Neuronal stem cell (in vitro differentiated cells): ENCODE measurements around the gene SLC6A19.
A peak's percentile ranks its signal among the peaks of the same experiment; 100 is the strongest.

Experiments
- DNase-seq: peaks from one replicate; pipeline ENCODE4 v3.0.0-alpha.2; 2013; ENCODE audit warnings: low spot score
- H2AFZ ChIP-seq: one replicate; pipeline ENCODE4 v1.6.1; 2013; ENCODE audit warnings: mild to moderate bottlenecking, low read length, inconsistent platforms
- H2AK5ac ChIP-seq: 2 replicates; pipeline ENCODE4 v1.6.1; 2013; ENCODE audit warnings: low read depth, mild to moderate bottlenecking, inconsistent platforms, low read length, moderate library complexity, mixed read lengths
- H2BK120ac ChIP-seq: 2 replicates; pipeline ENCODE4 v1.6.1; 2013; ENCODE audit warnings: low read depth, mild to moderate bottlenecking, inconsistent platforms, low read length, moderate library complexity, mixed read lengths
- H2BK12ac ChIP-seq: one replicate; pipeline ENCODE4 v1.6.1; 2013; ENCODE audit warnings: low read length, inconsistent platforms
- H2BK15ac ChIP-seq: 2 replicates; pipeline ENCODE4 v1.6.1; 2013; ENCODE audit warnings: mild to moderate bottlenecking, low read length, inconsistent platforms, mixed read lengths
- H2BK5ac ChIP-seq: one replicate; pipeline ENCODE4 v1.6.1; 2013; ENCODE audit warnings: inconsistent platforms, mild to moderate bottlenecking, low read length, moderate library complexity
- H3K14ac ChIP-seq: one replicate; pipeline ENCODE4 v1.6.1; 2013; ENCODE audit warnings: low read length, inconsistent platforms
- H3K18ac ChIP-seq: 2 replicates; pipeline ENCODE4 v1.6.1; 2013; ENCODE audit warnings: low read length, inconsistent platforms
- H3K23ac ChIP-seq: 2 replicates; pipeline ENCODE4 v1.6.1; 2013; ENCODE audit warnings: low read depth, mild to moderate bottlenecking, mixed read lengths, low read length, inconsistent platforms; ENCODE audit not compliant: poor library complexity
- H3K27ac ChIP-seq: replicated peaks from 3 replicates; pipeline ENCODE4 v1.5.1; 2013; ENCODE audit warnings: low read length, inconsistent platforms
- H3K27me3 ChIP-seq, 3 experiments: 2 replicates each; pipeline ENCODE4 v1.6.1; 2013; ENCODE audit warnings: low read length in 3 of 3, mild to moderate bottlenecking in 2 of 3, inconsistent platforms in 1 of 3, low read depth in 1 of 3, mixed read lengths in 1 of 3, moderate library complexity in 1 of 3; ENCODE audit not compliant: control insufficient read depth in 3 of 3, insufficient read depth in 3 of 3
- H3K36me3 ChIP-seq, 2 donors: replicated peaks in 1 of 2; 2 replicates each; pipeline ENCODE4 v1.6.1; 2013; ENCODE audit warnings: low read length in 2 of 2; ENCODE audit not compliant: control insufficient read depth in 2 of 2, insufficient read depth in 2 of 2
- H3K4ac ChIP-seq: 2 replicates; pipeline ENCODE4 v1.6.1; 2013; ENCODE audit warnings: inconsistent platforms, mild to moderate bottlenecking, low read length, moderate library complexity
- H3K4me1 ChIP-seq, 2 donors: 1 replicate in 1 of 2; 2 replicates in 1 of 2; pipeline ENCODE4 v1.6.1; 2013; ENCODE audit warnings: low read length in 2 of 2, low read depth in 1 of 2; ENCODE audit not compliant: control insufficient read depth in 2 of 2, insufficient read depth in 1 of 2
- H3K4me2 ChIP-seq: one replicate; pipeline ENCODE4 v1.6.1; 2013; ENCODE audit warnings: mild to moderate bottlenecking, low read length, inconsistent platforms; ENCODE audit not compliant: insufficient read depth, poor library complexity, severe bottlenecking
- H3K4me3 ChIP-seq, 2 donors: 2 replicates each; pipeline ENCODE4 v1.5.1; 2013; ENCODE audit warnings: low read length in 2 of 2, mild to moderate bottlenecking in 2 of 2, inconsistent platforms in 1 of 2, moderate library complexity in 1 of 2
- H3K79me1 ChIP-seq: one replicate; pipeline ENCODE4 v1.6.1; 2013; ENCODE audit warnings: low read depth, mild to moderate bottlenecking, inconsistent platforms, low read length, moderate library complexity
- H3K9ac ChIP-seq: one replicate; pipeline ENCODE4 v1.6.1; 2013; ENCODE audit warnings: mild to moderate bottlenecking, low read depth, low read length, inconsistent platforms; ENCODE audit not compliant: poor library complexity
- H3K9me3 ChIP-seq, 2 donors: replicated peaks in 1 of 2; 2 replicates each; pipeline versions ENCODE3 to v1.6.1; 2013; ENCODE audit warnings: low read length in 2 of 2, mild to moderate bottlenecking in 2 of 2, inconsistent platforms in 1 of 2, low read depth in 1 of 2, mixed read lengths in 1 of 2, moderate library complexity in 1 of 2; ENCODE audit not compliant: control insufficient read depth in 2 of 2, insufficient read depth in 1 of 2
- H4K8ac ChIP-seq: one replicate; pipeline ENCODE4 v1.6.1; 2013; ENCODE audit warnings: low read depth, mild to moderate bottlenecking, inconsistent platforms, low read length, moderate library complexity
- H4K91ac ChIP-seq: one replicate; pipeline ENCODE4 v1.6.1; 2013; ENCODE audit warnings: low read length, low read depth, mild to moderate bottlenecking, inconsistent platforms; ENCODE audit not compliant: poor library complexity
- WGBS, 2 donors: extraction: QIAGEN DNeasy Blood & Tissue Kit; methylation state at CpG; one replicate each; pipeline ENCODE4 v1.1.7; 2013; ENCODE audit warnings: missing lambda C conversion rate in 2 of 2, mixed read lengths in 1 of 2; ENCODE audit not compliant: insufficient read length in 2 of 2, insufficient replicate concordance in 1 of 2; ENCODE audit errors: extremely low coverage in 2 of 2; 5-methylcytosine and 5-hydroxymethylcytosine counted together

SLC6A19 gene

GRCh38 chr5:1246711-1247431 is 45.5 kb downstream of the SLC6A19 start:
- H3K23ac ChIP-seq: peak overlapping the region; percentile 0
- no peak overlapping the region for H2BK5ac ChIP-seq
- no peak overlapping the region for H2BK12ac ChIP-seq
- no peak overlapping the region for H3K9ac ChIP-seq
- H2BK15ac ChIP-seq: no peak overlapping the region
- no peak overlapping the region for H3K4me2 ChIP-seq
- H3K4me3 ChIP-seq: no peak overlapping the region
- peaks cover 2% of the 10 kb centered on the region for H3K79me1 ChIP-seq
- H2AFZ ChIP-seq: no peak overlapping the region
- no peaks in the 10 kb centered on the region for H3K9me3 ChIP-seq
- no peak overlapping the region for H3K27ac ChIP-seq
- H4K8ac ChIP-seq: no peak overlapping the region
- no peak overlapping the region for H3K4ac ChIP-seq
- no peak overlapping the region for H4K91ac ChIP-seq
- H3K27me3 ChIP-seq: peaks cover 0 to 23% (median 0%) of the 10 kb centered on the region in 3 experiments
- H2AK5ac ChIP-seq: no peak overlapping the region
- peak; percentile 81 for DNase-seq
- H3K14ac ChIP-seq: no peak overlapping the region
- no peak overlapping the region for H3K18ac ChIP-seq
- no CpG with 5 or more reads among the region's 43 CpGs for WGBS, 2 donors
- no peak overlapping the region for H2BK120ac ChIP-seq
- no peaks in the 10 kb centered on the region for H3K36me3 ChIP-seq
- peaks cover 0 to 3% of the 10 kb centered on the region in 2 donors for H3K4me1 ChIP-seq

GRCh38 chr5:1247811-1248210 is 46.4 kb downstream of the SLC6A19 start:
- no peak overlapping the region for H2AFZ ChIP-seq
- DNase-seq: no peak
- no peak overlapping the region for H2BK12ac ChIP-seq
- H3K27me3 ChIP-seq: peaks cover 0 to 26% (median 0%) of the 10 kb centered on the region in 3 experiments
- H3K4ac ChIP-seq: no peak overlapping the region
- H3K18ac ChIP-seq: no peak overlapping the region
- WGBS, 2 donors: no CpG with 5 or more reads among the region's 6 CpGs
- H3K4me1 ChIP-seq: peaks cover 0 to 3% of the 10 kb centered on the region in 2 donors
- H2BK15ac ChIP-seq: no peak overlapping the region
- no peaks in the 10 kb centered on the region for H3K9me3 ChIP-seq
- no peak overlapping the region for H3K4me2 ChIP-seq
- H3K79me1 ChIP-seq: peaks cover 2% of the 10 kb centered on the region
- H2AK5ac ChIP-seq: no peak overlapping the region
- H2BK120ac ChIP-seq: no peak overlapping the region
- no peak overlapping the region for H4K8ac ChIP-seq
- H3K9ac ChIP-seq: no peak overlapping the region
- H3K14ac ChIP-seq: no peak overlapping the region
- H3K27ac ChIP-seq: no peak overlapping the region
- no peak overlapping the region for H3K23ac ChIP-seq
- H3K4me3 ChIP-seq: no peak overlapping the region
- no peak overlapping the region for H2BK5ac ChIP-seq
- no peak overlapping the region for H4K91ac ChIP-seq
- no peaks in the 10 kb centered on the region for H3K36me3 ChIP-seq

- Histone ChIP-seq H3K4ac (no peak overlapping the region), H2BK12ac (no peak overlapping the region), H3K4me3 (no peak overlapping the region), H3K4me2 (no peak overlapping the region), H2AFZ (no peak overlapping the region), H2BK15ac (no peak overlapping the region), H2BK5ac (no peak overlapping the region), H3K27me3 (peaks cover 0 to 26% (median 0%) of the 10 kb centered on the region in 3 experiments), H4K91ac (no peak overlapping the region), H3K27ac (no peak overlapping the region), H3K79me1 (no peaks in the 10 kb centered on the region), H3K9ac (no peak overlapping the region), H3K23ac (peak overlapping the region; percentile 85), H4K8ac (peak overlapping the region; percentile 17), H3K18ac (no peak overlapping the region), H2BK120ac (no peak overlapping the region), H2AK5ac (no peak overlapping the region), H3K9me3 (no peaks in the 10 kb centered on the region), H3K4me1 (no peaks in the 10 kb centered on the region), H3K36me3 (no peaks in the 10 kb centered on the region), H3K14ac (peak overlapping the region; percentile 38)
- no peak for DNase-seq
- no CpG with 5 or more reads among the region's 29 CpGs for WGBS, 2 donors
Measured at GRCh38 chr5:1249366-1250280, 48.2 kb downstream of the SLC6A19 start.
